H1 (cell line): Measurements from ENCODE around the gene OR52E4. TPM values are rescaled to one million over a fixed set of nuclear protein-coding genes. Genes with fewer than 3 reads are reported as not detected.

Experiments used
- CTCF ChIA-PET: fragments of 300-600 bp; sonication (Branson Sonifier 250); formaldehyde crosslinking; loops from one replicate; lab custom pipeline; 2021; ENCODE audit not compliant: partially characterized antibody; lab: Charles Lee
- POLR2A ChIA-PET: fragments of 300-600 bp; sonication (Branson Sonifier 250); formaldehyde crosslinking; loops from one replicate; lab custom pipeline; 2021; ENCODE audit warnings: inconsistent platforms; ENCODE audit not compliant: partially characterized antibody; lab: Charles Lee
- DNase-seq, 2 experiments: peaks; one replicate each; pipeline versions ENCODE4 v3.0.0 to v3.0.0-alpha.2; 2010 to 2022; ENCODE audit warnings: low spot score in 2 of 2, low read depth in 1 of 2, mixed read lengths in 1 of 2
- FAIRE-seq: peaks from 2 replicates; lab custom pipeline; 2011; peaks lifted over from hg19 to GRCh38; lab: Jason Lieb, UNC
- H2AFZ ChIP-seq: 2 replicates; pipeline ENCODE4 v1.8.1; 2012; ENCODE audit warnings: low read length, inconsistent platforms
- H2AK5ac ChIP-seq: 2 replicates; pipeline ENCODE4 v1.6.1; 2013; ENCODE audit warnings: low read depth, low read length
- H2BK120ac ChIP-seq: replicated peaks from 2 replicates; pipeline ENCODE3; 2013; ENCODE audit warnings: low read depth, low read length, inconsistent platforms
- H2BK12ac ChIP-seq: 2 replicates; pipeline ENCODE4 v1.6.1; 2013; ENCODE audit warnings: low read depth, low read length
- H2BK15ac ChIP-seq: 2 replicates; pipeline ENCODE4 v1.6.1; 2013; ENCODE audit warnings: low read length
- H2BK20ac ChIP-seq: 2 replicates; pipeline ENCODE4 v1.6.1; 2013; ENCODE audit warnings: low read length
- H2BK5ac ChIP-seq: 2 replicates; pipeline ENCODE4 v1.6.1; 2013; ENCODE audit warnings: low read depth, low read length
- H3K14ac ChIP-seq: 2 replicates; pipeline ENCODE4 v1.6.1; 2013; ENCODE audit warnings: inconsistent platforms; ENCODE audit not compliant: insufficient read length
- H3K18ac ChIP-seq: 2 replicates; pipeline ENCODE4 v1.6.1; 2013; ENCODE audit warnings: low read length; ENCODE audit errors: extremely low read depth
- H3K23ac ChIP-seq: 2 replicates; pipeline ENCODE4 v1.6.1; 2013; ENCODE audit warnings: inconsistent platforms; ENCODE audit not compliant: insufficient read length
- H3K23me2 ChIP-seq: 2 replicates; pipeline ENCODE4 v1.6.1; 2013; ENCODE audit warnings: low read depth, low read length
- H3K27ac ChIP-seq: 2 replicates; pipeline ENCODE4 v1.6.1; 2011; ENCODE audit warnings: low read depth, low read length, inconsistent platforms
- H3K27me3 ChIP-seq, 4 experiments: replicated peaks in 1 of 4; 1 replicate in 1 of 4; 2 replicates in 3 of 4; pipeline versions ENCODE4 v1.6.1 to v1.8.1; 2011 to 2013; ENCODE audit warnings: low read length in 3 of 4, mild to moderate bottlenecking in 3 of 4, inconsistent platforms in 2 of 4, mixed read lengths in 2 of 4, moderate library complexity in 1 of 4; ENCODE audit not compliant: control insufficient read depth in 3 of 4, insufficient read depth in 3 of 4; ENCODE audit errors: extremely low read depth in 1 of 4
- H3K36me3 ChIP-seq, 4 experiments: 2 replicates each; pipeline versions ENCODE4 v1.6.1 to v1.8.1; 2011 to 2013; ENCODE audit warnings: mild to moderate bottlenecking in 4 of 4, low read length in 3 of 4, moderate library complexity in 2 of 4, control low read depth in 1 of 4, inconsistent platforms in 1 of 4; ENCODE audit not compliant: insufficient read depth in 4 of 4, control insufficient read depth in 2 of 4
- H3K4ac ChIP-seq: replicated peaks from 2 replicates; pipeline ENCODE3; 2013; ENCODE audit warnings: low read length, low read depth, mixed read lengths, inconsistent platforms; ENCODE audit not compliant: insufficient read length
- H3K4me1 ChIP-seq, 4 experiments: replicated peaks in 1 of 4; 1 replicate in 1 of 4; 2 replicates in 3 of 4; pipeline versions ENCODE4 v1.6.1 to v1.8.1; 2011 to 2013; ENCODE audit warnings: low read length in 3 of 4, inconsistent platforms in 2 of 4, mixed read lengths in 1 of 4; ENCODE audit not compliant: insufficient read depth in 4 of 4, control insufficient read depth in 3 of 4
- H3K4me2 ChIP-seq, 2 experiments: 2 replicates each; pipeline versions ENCODE4 v1.6.1 to v1.8.1; 2011 to 2013; ENCODE audit warnings: low read depth in 2 of 2, low read length in 2 of 2, control low read depth in 1 of 2, inconsistent platforms in 1 of 2, mild to moderate bottlenecking in 1 of 2; ENCODE audit not compliant: insufficient read depth in 1 of 2
- H3K4me3 ChIP-seq, 4 experiments: fragments of 200-600, 300-600 bp in 1 of 4; sonication (generic), shearing (Covaris generic), sonication (Bioruptor Twin) in 1 of 4; 2 replicates each; pipeline versions ENCODE4 v1.5.1 to v1.8.1; 2011 to 2016; ENCODE audit warnings: low read length in 4 of 4, low read depth in 3 of 4, control low read depth in 2 of 4, inconsistent platforms in 2 of 4, mild to moderate bottlenecking in 2 of 4, mixed read lengths in 1 of 4, moderate library complexity in 1 of 4; ENCODE audit not compliant: insufficient read depth in 2 of 4; ENCODE audit errors: extremely low read depth in 1 of 4
- H3K56ac ChIP-seq: replicated peaks from 2 replicates; pipeline ENCODE3; 2013; ENCODE audit warnings: low read depth, mild to moderate bottlenecking, mixed read lengths, low read length, inconsistent platforms; ENCODE audit not compliant: insufficient read length
- H3K79me1 ChIP-seq: 2 replicates; pipeline ENCODE4 v1.6.1; 2013; ENCODE audit warnings: low read depth, low read length, control low read depth
- H3K79me2 ChIP-seq, 2 experiments: 2 replicates each; pipeline versions ENCODE4 v1.6.1 to v1.8.1; 2012 to 2013; ENCODE audit warnings: low read length in 2 of 2, mild to moderate bottlenecking in 2 of 2, inconsistent platforms in 1 of 2; ENCODE audit not compliant: insufficient read depth in 2 of 2, control insufficient read depth in 1 of 2
- H3K9ac ChIP-seq, 4 experiments: replicated peaks in 1 of 4; 1 replicate in 1 of 4; 2 replicates in 3 of 4; pipeline versions ENCODE4 v1.6.1 to v1.8.1; 2011 to 2013; ENCODE audit warnings: low read depth in 3 of 4, low read length in 3 of 4, control low read depth in 2 of 4, mild to moderate bottlenecking in 2 of 4, moderate library complexity in 2 of 4, inconsistent platforms in 1 of 4; ENCODE audit errors: extremely low read depth in 1 of 4
- H3K9me3 ChIP-seq, 2 experiments: 2 replicates each; pipeline versions ENCODE4 v1.6.1 to v1.8.1; 2012 to 2013; ENCODE audit warnings: mild to moderate bottlenecking in 2 of 2, moderate library complexity in 2 of 2, control low read depth in 1 of 2, inconsistent platforms in 1 of 2, low read depth in 1 of 2, low read length in 1 of 2, mixed read lengths in 1 of 2; ENCODE audit not compliant: insufficient read depth in 2 of 2
- H4K20me1 ChIP-seq, 2 experiments: replicated peaks in 1 of 2; 2 replicates each; pipeline versions ENCODE3 to v1.8.1; 2011 to 2013; ENCODE audit warnings: inconsistent platforms in 2 of 2, low read length in 2 of 2, mild to moderate bottlenecking in 1 of 2; ENCODE audit not compliant: insufficient read depth in 2 of 2, control insufficient read depth in 1 of 2
- H4K5ac ChIP-seq: 2 replicates; pipeline ENCODE4 v1.6.1; 2013; ENCODE audit warnings: low read length, low read depth, mixed read lengths, inconsistent platforms; ENCODE audit not compliant: insufficient read length
- H4K8ac ChIP-seq: 2 replicates; pipeline ENCODE4 v1.8.0; 2013; ENCODE audit warnings: mild to moderate bottlenecking, moderate library complexity, low read length, inconsistent platforms; ENCODE audit not compliant: insufficient read depth; ENCODE audit errors: extremely low read depth
- H4K91ac ChIP-seq: replicated peaks from 2 replicates; pipeline ENCODE3; 2013; ENCODE audit warnings: low read length, mixed read lengths, inconsistent platforms; ENCODE audit not compliant: insufficient read length
- ATF3 ChIP-seq: IDR thresholded peaks from 2 replicates; pipeline ENCODE4 v1.6.1; 2011; ENCODE audit warnings: low read depth, mild to moderate bottlenecking, low read length; ENCODE audit not compliant: insufficient read depth
- BRCA1 ChIP-seq: IDR thresholded peaks from 2 replicates; pipeline ENCODE4 v1.6.1; 2012; ENCODE audit warnings: low read depth, low read length, improper control_type of control experiment
- CBX5 ChIP-seq: fragments of 300-800, 300-1000 bp; sonication (generic); IDR thresholded peaks from 2 replicates; pipeline ENCODE4 v1.7.1; 2016; ENCODE audit warnings: antibody characterized with exemption, low read length, low read depth
- FOSL1 ChIP-seq: IDR thresholded peaks from 2 replicates; pipeline ENCODE4 v1.6.1; 2011; ENCODE audit warnings: mild to moderate bottlenecking, low read depth, low read length, moderate library complexity; ENCODE audit not compliant: insufficient read depth
- HDAC2 ChIP-seq, 2 experiments: fragments of 300-600 bp in 1 of 2; sonication (generic) in 1 of 2; IDR thresholded peaks; 2 replicates each; pipeline ENCODE4 v1.6.1; 2011 to 2012; ENCODE audit warnings: low read depth in 2 of 2, low read length in 2 of 2, mild to moderate bottlenecking in 2 of 2, moderate library complexity in 2 of 2, borderline replicate concordance in 1 of 2, inconsistent platforms in 1 of 2
- KDM4A ChIP-seq: IDR thresholded peaks from one replicate; pipeline ENCODE4 v1.7.1; 2012; ENCODE audit warnings: low read depth, mild to moderate bottlenecking, moderate library complexity, low read length, inconsistent platforms; ENCODE audit not compliant: severe bottlenecking
- POLR2AphosphoS5 ChIP-seq: IDR thresholded peaks from 2 replicates; pipeline ENCODE4 v1.6.1; 2011; ENCODE audit warnings: low read depth, low read length
- POU5F1 ChIP-seq: IDR thresholded peaks from 2 replicates; pipeline ENCODE4 v1.6.1; 2011; ENCODE audit warnings: low read depth, mild to moderate bottlenecking, low read length, moderate library complexity
- SUZ12 ChIP-seq: fragments of 200-600 bp; sonication (generic); IDR thresholded peaks from 2 replicates; pipeline ENCODE4 v1.6.1; 2012; ENCODE audit warnings: mild to moderate bottlenecking, inconsistent platforms, low read length, moderate library complexity, mixed read lengths
- ZNF274 ChIP-seq: IDR thresholded peaks from 2 replicates; pipeline ENCODE4 v1.7.0; 2012; ENCODE audit warnings: low read length, borderline replicate concordance; ENCODE audit errors: extremely low read depth
- WGBS, 2 experiments: shearing (Covaris generic) in 1 of 2; methylation state at CpG; one replicate each; pipeline versions ENCODE4 v1.1.6 to v1.1.7; 2013 to 2015; ENCODE audit warnings: low lambda C conversion rate in 2 of 2, mixed read lengths in 2 of 2, inconsistent platforms in 1 of 2, low coverage in 1 of 2, missing lambda C conversion rate in 1 of 2; ENCODE audit not compliant: insufficient replicate concordance in 2 of 2, insufficient coverage in 1 of 2, insufficient read length in 1 of 2; ENCODE audit errors: extremely low coverage in 1 of 2, missing lambda C conversion rate in 1 of 2; 5-methylcytosine and 5-hydroxymethylcytosine counted together
- polyA plus RNA-seq, 7 experiments: library from polyadenylated mRNA; depleted of rRNA in 3 of 7; stranded (reverse) in 5 of 7; unstranded in 2 of 7; fragments of >200 nt in 5 of 7; fragments of 200-250 nt in 2 of 7; gene quantifications; 1 replicate in 5 of 7; 2 replicates in 1 of 7; 4 replicates in 1 of 7; pipeline versions ENCODE4 v1.2.1 to v1.2.3, GENCODE V29; 2011 to 2013; ENCODE audit warnings: missing spikeins in 2 of 7, mixed read lengths in 2 of 7
- total RNA-seq: library from RNA; stranded (reverse); fragmentation: NEBNext Ultra II Directional; extraction: Animal tissue kit (Norgen Biotek cat#: 25700); gene quantifications from 2 replicates; pipeline ENCODE4 v1.2.1, GENCODE V29; 2021

OR52E4 gene
- total and polyA plus RNA-seq, 2 of the 8 experiments (the other 6 are each of a cell fraction or from before 2014, with no cell fraction given): not detected

GRCh38 chr11:5922749-5923426 lies 42.5 kb downstream of the OR52E4 start:
- H3K18ac ChIP-seq: no peak overlapping the region
- H3K4me1 ChIP-seq: no peaks in the 10 kb centered on the region
- H3K4ac ChIP-seq: no peak overlapping the region
- H4K20me1 ChIP-seq: no peaks in the 10 kb centered on the region
- H3K23ac ChIP-seq: no peak overlapping the region
- no peak overlapping the region for H2BK15ac ChIP-seq
- no peaks in the 10 kb centered on the region for H3K79me2 ChIP-seq
- TF ChIP-seq FOSL1: no peak
- TF ChIP-seq SUZ12: no peak
- TF ChIP-seq ZNF274: no peak
- no peak for TF ChIP-seq BRCA1
- no peak for TF ChIP-seq POU5F1
- TF ChIP-seq POLR2AphosphoS5: no peak
- no peak for TF ChIP-seq ATF3
- no peak for TF ChIP-seq KDM4A
- TF ChIP-seq HDAC2 (IDR thresholded peaks at IDR 0.05; ENCODE audit: borderline replicate concordance in 1 of 2, low read depth in 2 of 2, low read length in 2 of 2): no peak
- no peak for TF ChIP-seq CBX5
- no peak for DNase-seq
- no peaks in the 10 kb centered on the region for H3K79me1 ChIP-seq
- H3K14ac ChIP-seq: no peak overlapping the region
- no peak overlapping the region for H3K27ac ChIP-seq
- no peak for FAIRE-seq
- H4K5ac ChIP-seq: no peak overlapping the region
- no peak overlapping the region for H3K4me3 ChIP-seq
- no peak overlapping the region for H4K91ac ChIP-seq
- H3K56ac ChIP-seq: no peak overlapping the region
- H2BK12ac ChIP-seq: no peak overlapping the region
- no peaks in the 10 kb centered on the region for H3K27me3 ChIP-seq
- no peak overlapping the region for H2BK20ac ChIP-seq
- H4K8ac ChIP-seq: no peak overlapping the region
- no peak overlapping the region for H2BK120ac ChIP-seq
- H3K36me3 ChIP-seq: no peaks in the 10 kb centered on the region
- H3K4me2 ChIP-seq: no peak overlapping the region
- H2AFZ ChIP-seq: no peak overlapping the region; the same call in 1 of the 2 replicates
- 78% methylated on average over 2 of the region's 2 CpGs; no CpG with 5 or more reads in 1 of the 2 experiments for WGBS, 2 experiments
- no peak overlapping the region for H3K9ac ChIP-seq
- ChIA-PET CTCF (interaction anchor here (1.3 kb wide), 1 partner anchor 335 kb away, joined by 4 read pairs; no protein-coding TSS in a partner anchor), POLR2A (no interaction called here)
- H3K23me2 ChIP-seq: no peaks in the 10 kb centered on the region
- peaks cover 0 to 4% of the 10 kb centered on the region in 2 experiments; a peak in 1 of 4 replicates for H3K9me3 ChIP-seq
- no peak overlapping the region for H2AK5ac ChIP-seq
- H2BK5ac ChIP-seq: no peak overlapping the region
